ENCODE measurements around the gene MEF2D.
A peak's percentile ranks its signal among the peaks of the same experiment; 100 is the strongest.

Gene MEF2D

DNA sequence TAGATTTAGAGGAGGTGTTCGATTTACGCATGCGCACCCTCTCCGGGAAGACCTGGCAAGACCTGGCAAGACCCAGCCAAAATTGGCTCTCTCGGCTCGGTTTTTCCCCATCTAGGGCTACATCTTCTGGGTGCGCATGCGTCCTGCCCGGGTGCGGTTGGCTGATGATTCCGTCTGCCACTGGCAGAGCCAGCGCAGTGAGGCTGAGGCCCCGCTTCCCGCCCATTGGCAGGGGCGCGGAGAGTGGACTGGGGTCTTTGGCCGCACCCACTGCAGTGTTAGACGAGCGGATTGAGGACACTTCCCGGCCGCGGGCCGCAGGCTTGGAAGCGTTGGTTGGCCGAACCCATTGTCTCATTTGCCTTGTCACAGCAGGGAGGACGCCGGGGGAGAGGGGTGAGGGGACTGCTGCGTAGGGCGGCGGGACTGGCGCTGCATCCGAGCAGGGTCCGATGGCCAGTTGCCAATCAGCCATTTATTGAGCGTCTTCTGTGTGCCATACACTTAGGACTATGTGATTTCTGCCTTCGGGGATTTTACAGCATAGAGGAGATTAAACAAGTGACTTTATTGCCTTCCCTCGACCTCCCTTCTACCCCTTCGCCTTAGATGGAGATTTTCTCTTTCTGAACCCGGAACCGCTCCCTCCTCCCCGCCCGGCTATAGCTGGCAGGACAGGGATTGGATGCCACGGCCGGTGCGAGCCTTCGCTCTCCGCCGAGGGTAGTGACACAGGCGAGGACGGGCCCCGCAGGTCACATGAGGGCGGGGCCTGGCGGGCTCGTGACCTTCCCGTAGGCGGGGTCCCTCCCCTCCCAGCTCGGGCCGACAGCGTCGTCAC lies 43.7 kb downstream of the MEF2D start:
- Histone ChIP-seq H3K4me1 (ENCODE audit: control insufficient read depth, insufficient read depth, low read length, unreplicated experiment) (peaks cover 11% of the 10 kb centered on the region), H3K79me2 (ENCODE audit: control insufficient read depth, insufficient read depth, low read length, unreplicated experiment) (no peaks in the 10 kb centered on the region), H2AFZ (ENCODE audit: low read length, unreplicated experiment) (peak overlapping the region; percentile 34), H3K36me3 (ENCODE audit: insufficient read depth, low read length) (no peaks in the 10 kb centered on the region), H3K27me3 (ENCODE audit: insufficient read depth, low read length) (no peaks in the 10 kb centered on the region), H3K27ac (ENCODE audit: low read depth, low read length) (peak overlapping the region; percentile 95), H3K4me3 (ENCODE audit: low read depth, low read length) (peak overlapping the region; percentile 82)

- H3K4me3 ChIP-seq (ENCODE audit: low read depth, low read length) = no peak overlapping the region
- peaks cover 11% of the 10 kb centered on the region for H3K4me1 ChIP-seq (ENCODE audit: control insufficient read depth, insufficient read depth, low read length, unreplicated experiment)
- H3K27ac ChIP-seq (ENCODE audit: low read depth, low read length) = no peak overlapping the region
- H3K36me3 ChIP-seq (ENCODE audit: insufficient read depth, low read length) = no peaks in the 10 kb centered on the region
- no peaks in the 10 kb centered on the region for H3K27me3 ChIP-seq (ENCODE audit: insufficient read depth, low read length)
- no peaks in the 10 kb centered on the region for H3K79me2 ChIP-seq (ENCODE audit: control insufficient read depth, insufficient read depth, low read length, unreplicated experiment)
- H2AFZ ChIP-seq (ENCODE audit: low read length, unreplicated experiment) = no peak overlapping the region
Measured at GRCh38 chr1:156455362-156455761, 45.2 kb downstream of the MEF2D start.

DNA sequence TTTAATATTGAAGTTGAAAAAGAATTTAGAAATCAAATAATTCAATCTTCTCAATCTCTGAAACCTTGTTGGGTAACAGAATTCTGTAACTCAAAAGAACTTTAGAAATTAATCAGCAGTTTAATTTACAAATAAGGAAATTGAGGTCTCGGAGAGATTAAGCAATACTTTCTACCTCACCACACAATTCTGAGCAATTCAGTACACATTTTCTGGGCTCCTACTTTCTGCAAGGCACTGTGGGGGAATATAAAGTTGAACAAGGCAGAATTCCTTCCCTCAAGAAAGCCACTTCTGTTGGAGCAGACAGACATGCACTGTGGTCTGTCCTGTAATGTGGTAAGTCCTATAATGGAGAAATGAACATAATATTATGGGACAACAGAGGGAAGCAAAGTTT lies 47.7 kb downstream of the MEF2D start:
- Histone ChIP-seq H3K27me3 (ENCODE audit: insufficient read depth, low read length) (no peaks in the 10 kb centered on the region), H3K79me2 (ENCODE audit: control insufficient read depth, insufficient read depth, low read length, unreplicated experiment) (no peaks in the 10 kb centered on the region), H3K27ac (ENCODE audit: low read depth, low read length) (no peak overlapping the region), H3K4me3 (ENCODE audit: low read depth, low read length) (no peak overlapping the region), H3K4me1 (ENCODE audit: control insufficient read depth, insufficient read depth, low read length, unreplicated experiment) (peaks cover 4% of the 10 kb centered on the region), H2AFZ (ENCODE audit: low read length, unreplicated experiment) (no peak overlapping the region), H3K36me3 (ENCODE audit: insufficient read depth, low read length) (no peaks in the 10 kb centered on the region)

GRCh38 chr1:156451505-156452160 lies 48.9 kb downstream of the MEF2D start:
- Histone ChIP-seq H2AFZ (ENCODE audit: low read length, unreplicated experiment) (no peak overlapping the region), H3K79me2 (ENCODE audit: control insufficient read depth, insufficient read depth, low read length, unreplicated experiment) (no peaks in the 10 kb centered on the region), H3K27me3 (ENCODE audit: insufficient read depth, low read length) (no peaks in the 10 kb centered on the region), H3K4me1 (ENCODE audit: control insufficient read depth, insufficient read depth, low read length, unreplicated experiment) (peaks cover 4% of the 10 kb centered on the region), H3K36me3 (ENCODE audit: insufficient read depth, low read length) (no peaks in the 10 kb centered on the region), H3K27ac (ENCODE audit: low read depth, low read length) (no peak overlapping the region), H3K4me3 (ENCODE audit: low read depth, low read length) (no peak overlapping the region)

DNA sequence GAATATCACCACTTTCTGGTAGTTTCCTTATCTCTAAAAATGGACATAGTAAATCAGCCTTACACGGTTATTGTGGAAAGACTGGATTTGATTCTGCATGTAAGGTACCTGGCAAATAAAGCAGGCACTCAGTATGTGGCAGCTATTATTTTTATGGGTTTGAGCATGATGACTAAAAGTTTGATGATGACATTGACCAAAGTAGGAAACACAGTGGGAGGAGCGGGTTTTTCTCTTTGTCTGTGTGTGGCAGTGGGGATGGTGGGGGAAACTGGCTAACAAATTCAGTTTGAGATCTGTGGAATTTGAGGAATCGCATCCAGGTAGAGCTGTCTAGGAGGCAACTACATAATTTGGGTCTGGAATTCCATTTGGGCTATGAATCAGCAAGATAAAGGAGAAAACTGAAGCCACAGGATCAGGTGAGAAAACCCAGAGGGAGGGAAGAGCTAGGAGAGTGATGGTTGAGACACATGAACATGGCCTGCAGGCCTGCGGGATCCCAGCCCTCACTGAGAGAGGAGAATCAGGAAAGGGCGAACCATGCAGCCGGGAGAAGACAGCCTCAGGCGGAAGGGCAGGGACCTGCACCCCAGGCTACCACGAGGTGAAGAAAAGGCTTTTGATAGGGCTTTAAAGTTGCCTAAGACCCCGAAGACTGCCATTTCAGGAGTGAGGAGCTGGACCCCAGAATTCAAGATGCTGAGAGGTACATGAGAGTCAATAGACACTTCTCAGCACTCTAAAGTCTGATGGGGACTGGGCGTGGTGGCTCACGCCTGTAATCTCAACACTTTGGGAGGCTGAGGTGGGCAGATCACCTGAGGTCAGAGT lies 52.2 kb downstream of the MEF2D start:
- Histone ChIP-seq H3K36me3 (ENCODE audit: insufficient read depth, low read length) (no peaks in the 10 kb centered on the region), H3K27ac (ENCODE audit: low read depth, low read length) (no peak overlapping the region), H3K4me3 (ENCODE audit: low read depth, low read length) (no peak overlapping the region), H3K4me1 (ENCODE audit: control insufficient read depth, insufficient read depth, low read length, unreplicated experiment) (no peaks in the 10 kb centered on the region), H3K27me3 (ENCODE audit: insufficient read depth, low read length) (peaks cover 13% of the 10 kb centered on the region), H3K79me2 (ENCODE audit: control insufficient read depth, insufficient read depth, low read length, unreplicated experiment) (no peaks in the 10 kb centered on the region), H2AFZ (ENCODE audit: low read length, unreplicated experiment) (no peak overlapping the region)

DNA sequence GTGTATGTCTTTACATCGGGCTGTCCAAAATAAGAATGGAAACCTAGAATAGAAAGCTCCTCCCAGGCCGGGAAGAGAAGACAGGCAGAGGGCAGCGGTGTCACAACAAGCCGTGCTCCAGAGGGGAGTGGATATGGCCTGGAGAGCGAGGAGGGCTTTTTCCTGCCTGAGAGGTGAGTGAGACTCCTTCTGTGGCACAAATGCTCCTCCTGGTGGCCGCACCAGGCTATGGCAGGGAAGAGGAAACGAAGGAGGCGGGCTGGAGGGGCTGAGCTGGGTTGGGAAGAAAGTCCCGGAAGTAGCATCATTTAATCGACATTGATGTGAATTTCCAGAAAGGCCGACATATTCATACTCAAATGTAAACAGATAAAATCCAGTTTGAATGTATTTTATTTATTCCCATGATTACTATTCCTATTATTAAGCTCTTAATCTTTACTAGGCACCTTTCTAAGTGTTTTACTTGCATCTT lies 54.7 kb downstream of the MEF2D start:
- Histone ChIP-seq H3K79me2 (ENCODE audit: control insufficient read depth, insufficient read depth, low read length, unreplicated experiment) (no peaks in the 10 kb centered on the region), H3K36me3 (ENCODE audit: insufficient read depth, low read length) (no peaks in the 10 kb centered on the region), H3K4me3 (ENCODE audit: low read depth, low read length) (no peak overlapping the region), H2AFZ (ENCODE audit: low read length, unreplicated experiment) (peak overlapping the region; percentile 80), H3K4me1 (ENCODE audit: control insufficient read depth, insufficient read depth, low read length, unreplicated experiment) (no peaks in the 10 kb centered on the region), H3K27me3 (ENCODE audit: insufficient read depth, low read length) (peaks cover 37% of the 10 kb centered on the region), H3K27ac (ENCODE audit: low read depth, low read length) (no peak overlapping the region)

DNA sequence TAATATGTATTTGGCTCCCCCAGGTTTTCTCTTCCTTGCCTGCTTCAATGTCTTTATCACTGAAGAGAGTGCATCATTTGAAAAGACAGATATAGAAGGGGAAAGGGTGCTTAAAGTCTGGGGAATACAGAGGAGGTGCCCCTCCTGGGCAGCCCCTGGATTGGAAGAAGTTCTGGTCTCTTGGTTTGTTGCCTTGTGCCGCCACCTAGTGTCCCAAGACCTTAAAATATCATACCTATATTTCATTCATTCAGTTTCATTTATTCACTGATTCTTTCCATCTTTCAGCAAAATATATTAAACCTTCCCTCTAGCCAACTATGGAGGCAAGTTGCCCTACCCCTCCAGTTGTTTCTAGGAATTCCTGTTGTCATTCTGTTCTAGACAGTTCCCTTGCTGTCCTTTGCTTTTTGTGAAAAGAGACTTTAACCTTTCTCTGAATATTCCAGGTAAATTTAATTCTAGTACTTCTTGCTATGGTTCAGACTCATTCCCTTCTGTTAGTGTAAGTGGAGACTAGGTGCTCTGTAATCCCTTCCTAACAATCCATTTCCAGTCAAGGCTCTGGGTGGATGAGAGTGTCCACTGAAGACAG lies 56.1 kb downstream of the MEF2D start:
- Histone ChIP-seq H3K4me3 (ENCODE audit: low read depth, low read length) (no peak overlapping the region), H3K36me3 (ENCODE audit: insufficient read depth, low read length) (no peaks in the 10 kb centered on the region), H3K4me1 (ENCODE audit: control insufficient read depth, insufficient read depth, low read length, unreplicated experiment) (no peaks in the 10 kb centered on the region), H2AFZ (ENCODE audit: low read length, unreplicated experiment) (no peak overlapping the region), H3K27me3 (ENCODE audit: insufficient read depth, low read length) (peaks cover 50% of the 10 kb centered on the region), H3K79me2 (ENCODE audit: control insufficient read depth, insufficient read depth, low read length, unreplicated experiment) (no peaks in the 10 kb centered on the region), H3K27ac (ENCODE audit: low read depth, low read length) (no peak overlapping the region)

DNA sequence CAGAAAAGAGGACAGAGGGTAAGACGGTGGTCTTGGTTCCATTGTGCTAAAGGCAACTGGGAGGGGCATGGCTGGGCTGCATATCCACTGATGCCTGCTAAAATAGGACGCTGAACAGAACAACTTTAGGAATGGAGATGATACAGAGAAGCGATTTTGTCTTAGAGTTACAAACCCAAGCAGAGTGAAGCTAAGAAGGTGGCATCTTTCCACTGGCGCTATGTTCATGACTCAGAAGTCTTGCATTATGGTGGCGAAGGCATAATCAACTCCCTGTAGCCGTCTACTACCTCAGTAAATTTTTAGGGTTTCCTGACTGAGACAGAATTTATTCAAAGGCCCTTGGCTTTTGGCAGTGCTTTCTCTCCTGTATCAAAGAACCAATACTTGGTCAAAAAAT lies 57.3 kb downstream of the MEF2D start:
- H3K4me3 ChIP-seq (ENCODE audit: low read depth, low read length) = no peak overlapping the region
- H3K27me3 ChIP-seq (ENCODE audit: insufficient read depth, low read length) = peaks cover 62% of the 10 kb centered on the region
- H3K27ac ChIP-seq (ENCODE audit: low read depth, low read length) = no peak overlapping the region
- no peaks in the 10 kb centered on the region for H3K36me3 ChIP-seq (ENCODE audit: insufficient read depth, low read length)
- H3K4me1 ChIP-seq (ENCODE audit: control insufficient read depth, insufficient read depth, low read length, unreplicated experiment) = no peaks in the 10 kb centered on the region
- H3K79me2 ChIP-seq (ENCODE audit: control insufficient read depth, insufficient read depth, low read length, unreplicated experiment) = no peaks in the 10 kb centered on the region
- no peak overlapping the region for H2AFZ ChIP-seq (ENCODE audit: low read length, unreplicated experiment)

DNA sequence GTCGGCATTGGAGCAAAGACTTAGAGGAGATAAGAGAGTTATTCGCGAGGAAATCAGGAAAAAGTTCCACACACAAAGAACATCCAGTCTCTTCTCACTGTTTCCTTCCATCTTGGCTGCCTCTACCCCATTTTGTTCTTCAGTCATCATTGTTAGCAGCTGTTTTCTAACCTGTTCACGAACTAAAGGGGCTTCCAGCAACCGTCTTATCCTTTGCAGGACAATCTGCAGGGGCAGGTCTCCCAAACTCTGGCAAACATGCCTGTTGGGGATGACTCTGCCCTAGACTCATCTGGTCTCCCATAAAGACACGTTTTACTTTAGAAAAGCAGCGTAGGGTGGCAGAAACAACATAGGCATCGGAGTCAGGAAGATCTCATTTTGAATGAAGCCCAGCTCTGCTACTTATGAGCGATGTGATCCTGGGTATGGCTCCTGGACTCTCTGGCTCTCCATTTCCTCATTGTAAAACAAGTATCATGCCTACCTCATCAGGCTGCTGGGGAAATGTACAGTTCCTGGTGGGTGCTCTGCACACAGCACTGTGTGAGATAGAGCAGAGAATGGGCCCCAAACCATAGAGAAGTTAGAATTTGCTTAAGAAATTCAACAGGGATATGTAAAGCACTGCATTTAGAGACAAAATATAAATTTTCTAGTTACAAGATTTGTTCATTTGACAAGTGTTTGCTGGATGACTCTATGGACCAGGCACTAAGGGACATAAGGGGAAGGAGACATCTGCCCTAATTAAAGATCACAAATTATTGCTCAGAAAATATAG lies 59.7 kb downstream of the MEF2D start:
- no peaks in the 10 kb centered on the region for H3K36me3 ChIP-seq (ENCODE audit: insufficient read depth, low read length)
- H3K4me3 ChIP-seq (ENCODE audit: low read depth, low read length) = no peak overlapping the region
- no peaks in the 10 kb centered on the region for H3K79me2 ChIP-seq (ENCODE audit: control insufficient read depth, insufficient read depth, low read length, unreplicated experiment)
- H3K27me3 ChIP-seq (ENCODE audit: insufficient read depth, low read length) = peaks cover 87% of the 10 kb centered on the region
- H2AFZ ChIP-seq (ENCODE audit: low read length, unreplicated experiment) = no peak overlapping the region
- no peak overlapping the region for H3K27ac ChIP-seq (ENCODE audit: low read depth, low read length)
- H3K4me1 ChIP-seq (ENCODE audit: control insufficient read depth, insufficient read depth, low read length, unreplicated experiment) = no peaks in the 10 kb centered on the region

DNA sequence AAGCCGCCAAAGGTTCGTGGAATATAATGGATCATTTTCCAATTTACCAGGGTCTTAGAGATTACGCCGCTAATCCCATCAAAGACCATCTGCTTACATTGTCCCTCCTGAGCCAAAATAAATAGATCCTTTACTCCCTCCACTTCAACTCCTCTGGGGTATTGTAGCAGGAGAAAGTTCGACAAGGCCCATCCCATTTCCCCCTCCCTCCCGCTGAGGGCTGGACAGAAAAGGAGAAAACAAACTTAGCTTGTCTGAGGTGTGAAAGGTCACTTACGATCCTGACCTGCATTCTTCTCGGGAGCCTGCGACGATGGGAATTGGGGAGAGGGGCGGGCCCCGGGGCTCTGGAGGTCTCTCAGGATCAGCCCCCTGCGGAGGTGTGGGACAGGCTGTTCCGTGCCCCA lies 60.8 kb downstream of the MEF2D start:
- Histone ChIP-seq H3K36me3 (ENCODE audit: insufficient read depth, low read length) (no peaks in the 10 kb centered on the region), H2AFZ (ENCODE audit: low read length, unreplicated experiment) (no peak overlapping the region), H3K27ac (ENCODE audit: low read depth, low read length) (no peak overlapping the region), H3K79me2 (ENCODE audit: control insufficient read depth, insufficient read depth, low read length, unreplicated experiment) (no peaks in the 10 kb centered on the region), H3K4me3 (ENCODE audit: low read depth, low read length) (no peak overlapping the region), H3K27me3 (ENCODE audit: insufficient read depth, low read length) (peaks cover 95% of the 10 kb centered on the region), H3K4me1 (ENCODE audit: control insufficient read depth, insufficient read depth, low read length, unreplicated experiment) (no peaks in the 10 kb centered on the region)
